Esophagus muscularis mucosa (tissue), 4 donors: ENCODE data around the gene GRWD1.

Source experiments
- CTCF ChIP-seq, 3 experiments: fragments of 200-600 bp in 2 of 3; fragments of 450-650 bp in 1 of 3; sonication (generic) in 2 of 3; IDR thresholded peaks; one replicate each; pipeline ENCODE4 v1.5.1; 2017 to 2019; ENCODE audit warnings: antibody characterized with exemption in 3 of 3, mild to moderate bottlenecking in 2 of 3, moderate library complexity in 1 of 3
- EP300 ChIP-seq: sonication (generic); formaldehyde crosslinking; IDR thresholded peaks from one replicate; pipeline ENCODE4 v1.6.1; 2017; ENCODE audit warnings: antibody characterized with exemption
- POLR2A ChIP-seq: fragments of 450-650 bp; IDR thresholded peaks from one replicate; pipeline ENCODE4 v1.6.1; 2017; ENCODE audit warnings: antibody characterized with exemption, moderate library complexity, mild to moderate bottlenecking, low read depth
- POLR2AphosphoS5 ChIP-seq, 2 donors: sonication (generic); formaldehyde crosslinking; IDR thresholded peaks; one replicate each; pipeline ENCODE4 v1.6.1; 2017; ENCODE audit warnings: antibody characterized with exemption in 2 of 2

- TF ChIP-seq POLR2A (no peak), CTCF (IDR thresholded peaks at IDR 0.05) (no peak), POLR2AphosphoS5 (IDR thresholded peaks at IDR 0.05) (no peak), EP300 (no peak)
These were observed 8.5 kb downstream of the GRWD1 start for GRCh38 chr19:48454150-48454730.
